ENCODE measurements around the gene WDR45B.

WDR45B gene

DNA sequence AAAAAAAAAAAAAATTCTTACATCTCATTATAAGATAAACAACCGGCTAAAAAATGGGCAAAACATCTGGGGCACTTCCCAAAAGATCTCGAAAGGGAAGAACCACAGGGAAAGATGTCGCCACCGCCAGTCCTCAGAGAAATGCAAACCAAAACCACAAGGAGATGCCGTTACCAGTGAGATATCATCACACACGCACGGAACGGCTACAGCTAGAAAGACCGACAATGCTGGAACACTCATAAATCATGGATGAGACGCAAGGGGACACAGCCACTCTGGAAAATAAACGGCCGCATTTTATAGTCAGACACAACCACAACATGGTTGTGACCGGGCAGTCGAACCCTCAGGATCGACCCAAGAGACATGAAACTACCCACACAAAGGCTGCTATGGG, 24.5 kb downstream of the WDR45B start:
- TF ChIP-seq ZFX (IDR thresholded peaks at IDR 0.05), result no peak
- TF ChIP-seq, protein P1, sequence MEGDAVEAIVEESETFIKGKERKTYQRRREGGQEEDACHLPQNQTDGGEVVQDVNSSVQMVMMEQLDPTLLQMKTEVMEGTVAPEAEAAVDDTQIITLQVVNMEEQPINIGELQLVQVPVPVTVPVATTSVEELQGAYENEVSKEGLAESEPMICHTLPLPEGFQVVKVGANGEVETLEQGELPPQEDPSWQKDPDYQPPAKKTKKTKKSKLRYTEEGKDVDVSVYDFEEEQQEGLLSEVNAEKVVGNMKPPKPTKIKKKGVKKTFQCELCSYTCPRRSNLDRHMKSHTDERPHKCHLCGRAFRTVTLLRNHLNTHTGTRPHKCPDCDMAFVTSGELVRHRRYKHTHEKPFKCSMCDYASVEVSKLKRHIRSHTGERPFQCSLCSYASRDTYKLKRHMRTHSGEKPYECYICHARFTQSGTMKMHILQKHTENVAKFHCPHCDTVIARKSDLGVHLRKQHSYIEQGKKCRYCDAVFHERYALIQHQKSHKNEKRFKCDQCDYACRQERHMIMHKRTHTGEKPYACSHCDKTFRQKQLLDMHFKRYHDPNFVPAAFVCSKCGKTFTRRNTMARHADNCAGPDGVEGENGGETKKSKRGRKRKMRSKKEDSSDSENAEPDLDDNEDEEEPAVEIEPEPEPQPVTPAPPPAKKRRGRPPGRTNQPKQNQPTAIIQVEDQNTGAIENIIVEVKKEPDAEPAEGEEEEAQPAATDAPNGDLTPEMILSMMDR (conservative IDR thresholded peaks at IDR 0.05), result no peak

DNA sequence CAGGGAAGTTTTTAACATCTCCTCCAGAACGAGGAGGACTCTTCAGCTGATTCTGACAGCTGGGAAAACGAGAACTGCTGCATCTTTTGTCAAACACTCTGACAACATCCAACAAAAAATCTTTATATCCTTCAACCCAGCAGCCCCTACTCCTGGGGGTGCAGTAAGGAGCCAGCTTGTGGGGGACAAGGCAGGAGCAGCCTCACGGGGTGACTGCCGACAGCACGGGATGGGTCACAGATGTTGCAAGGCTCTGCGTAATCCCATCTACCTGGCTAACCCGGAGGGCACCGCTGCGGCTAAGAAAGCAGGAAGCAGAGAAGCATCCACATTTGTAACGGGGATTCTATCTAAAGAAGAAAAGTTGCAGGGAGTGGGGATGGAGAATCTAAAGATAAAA, 28.6 kb downstream of the WDR45B start:
- H3K27ac ChIP-seq, result no peak overlapping the region
- no peak for TF ChIP-seq ZFX (IDR thresholded peaks at IDR 0.05)
- TF ChIP-seq, protein P1 (conservative IDR thresholded peaks at IDR 0.05), result no peak

More for the DNA sequence above, 24.5 kb downstream of the WDR45B start:
- no peak overlapping the region for H3K27ac ChIP-seq

DNA sequence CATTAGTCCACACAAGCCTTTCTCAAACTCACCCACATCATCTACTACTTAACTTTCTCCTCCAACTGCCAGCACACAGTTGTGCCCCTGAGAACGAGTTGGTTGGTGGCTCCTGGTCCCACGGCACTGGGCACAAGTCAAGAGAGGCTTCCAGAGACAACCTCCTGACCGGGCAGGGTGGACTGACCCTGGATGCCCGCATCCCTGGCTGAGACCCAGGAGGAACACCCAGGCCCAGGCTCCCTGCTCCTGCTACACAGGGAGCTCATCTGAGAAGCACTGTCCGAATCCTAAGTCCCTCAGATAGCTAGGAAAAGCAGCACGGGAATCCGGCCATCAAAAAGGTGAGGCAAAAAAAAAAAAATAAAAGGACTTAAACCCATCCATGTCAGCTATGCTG, 29.0 kb downstream of the WDR45B start:
- H3K27ac ChIP-seq, result no peak overlapping the region
- TF ChIP-seq ZFX (IDR thresholded peaks at IDR 0.05), result no peak
- TF ChIP-seq, protein P1 (conservative IDR thresholded peaks at IDR 0.05), result no peak

DNA sequence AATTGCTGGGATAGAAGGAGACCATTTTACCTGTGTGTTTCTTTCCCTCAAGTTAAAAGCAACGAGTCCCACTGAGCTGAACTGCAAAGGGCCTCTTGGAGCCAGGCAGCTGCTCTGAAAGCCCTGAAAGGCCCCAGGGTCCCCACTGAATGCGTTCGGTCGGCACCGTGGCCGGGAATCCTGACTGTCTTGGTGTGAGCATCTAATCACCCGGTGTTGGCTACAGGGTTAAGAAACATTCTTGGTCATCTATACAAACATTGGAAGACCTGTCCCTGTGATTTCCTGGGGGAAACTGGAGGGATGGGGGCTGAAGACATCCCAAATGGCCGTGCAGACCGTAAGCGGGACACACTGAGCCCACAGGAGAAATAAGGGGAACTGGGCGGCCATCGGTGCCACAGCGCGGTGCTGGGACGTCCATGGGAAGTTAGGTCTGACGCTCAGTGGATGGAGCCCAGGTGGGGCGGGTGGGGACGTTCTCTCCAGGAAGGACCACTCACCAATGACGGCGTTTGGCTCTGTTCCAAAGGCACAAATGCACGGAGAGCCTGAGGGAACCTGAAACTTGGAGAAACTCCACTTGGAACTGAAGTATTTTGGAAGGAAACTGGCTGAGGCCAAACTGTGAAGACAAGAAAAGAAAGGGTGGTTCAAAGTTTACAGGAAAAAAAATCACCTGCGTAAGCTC, 32.1 kb downstream of the WDR45B start:
- H3K27ac ChIP-seq, result no peak overlapping the region
- TF ChIP-seq ZFX (IDR thresholded peaks at IDR 0.05), result no peak
- TF ChIP-seq, protein P1 (conservative IDR thresholded peaks at IDR 0.05), result no peak

DNA sequence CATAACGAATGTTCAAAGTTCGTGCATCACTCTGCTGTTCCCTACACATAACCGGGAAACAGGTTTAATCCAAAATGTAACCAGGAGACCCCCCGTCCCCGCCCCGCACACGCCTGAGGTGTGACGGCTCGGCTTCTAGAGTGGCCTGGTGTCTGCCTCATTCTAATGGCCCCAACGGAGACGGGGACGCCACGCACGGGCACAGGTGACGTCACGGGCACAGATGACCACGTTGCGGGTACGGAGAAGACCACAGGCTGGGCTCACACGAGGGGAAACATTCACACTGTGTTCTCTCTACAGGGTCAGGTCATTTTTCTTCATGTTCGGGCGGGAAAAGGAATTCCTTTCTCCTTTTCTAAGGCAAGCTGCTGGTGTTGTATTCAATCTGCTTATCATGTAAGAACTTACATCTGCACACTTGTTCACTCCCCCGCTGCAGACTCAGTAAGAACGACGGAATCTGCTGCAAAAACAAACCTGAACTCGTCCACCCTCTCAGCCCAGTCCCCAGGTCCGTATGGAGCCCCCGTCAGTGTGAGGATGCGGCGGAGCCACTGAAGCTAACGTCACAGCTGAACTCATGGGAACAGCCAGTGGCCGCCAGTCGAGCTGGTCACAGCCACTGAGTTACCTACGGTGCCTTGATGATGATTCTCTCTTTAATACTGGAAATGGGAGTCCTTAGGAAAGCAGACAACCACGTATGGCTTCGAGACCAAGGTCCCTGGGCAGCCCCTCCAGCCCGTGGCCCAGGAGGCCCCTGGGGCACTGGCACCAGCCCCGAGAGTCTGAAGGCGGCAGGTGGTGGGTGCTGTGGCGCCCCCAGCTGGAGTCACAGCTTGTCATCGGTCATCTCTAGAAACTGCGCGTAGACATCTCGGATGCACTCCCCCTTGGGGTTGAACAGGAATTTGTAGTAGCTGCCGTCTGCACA, 32.9 kb downstream of the WDR45B start:
- TF ChIP-seq ZFX (IDR thresholded peaks at IDR 0.05), result no peak
- TF ChIP-seq, protein P1 (conservative IDR thresholded peaks at IDR 0.05), result no peak
- no peak overlapping the region for H3K27ac ChIP-seq

DNA sequence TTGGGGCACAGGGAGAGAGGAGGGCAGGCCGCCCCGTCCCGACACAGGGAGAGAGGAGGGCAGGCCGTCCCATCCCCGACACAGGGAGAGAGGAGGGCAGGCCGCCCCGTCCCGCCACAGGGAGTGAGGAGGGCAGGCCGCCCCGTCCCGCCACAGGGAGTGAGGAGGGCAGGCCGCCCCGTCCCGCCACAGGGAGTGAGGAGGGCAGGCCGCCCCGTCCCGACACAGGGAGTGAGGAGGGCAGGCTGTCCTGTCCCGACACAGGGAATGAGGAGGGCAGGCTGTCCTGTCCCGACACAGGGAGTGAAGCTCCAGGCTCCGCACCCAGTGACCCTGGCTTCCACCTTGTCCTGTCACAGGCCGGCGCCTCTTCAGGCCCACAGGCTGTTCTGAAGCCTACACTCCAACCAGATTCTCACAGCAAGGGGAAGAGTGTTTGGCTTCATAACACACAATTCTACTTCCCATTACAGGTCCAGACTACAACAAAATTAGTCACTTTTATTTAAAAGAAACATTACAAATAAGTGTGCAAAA, 34.1 kb downstream of the WDR45B start:
- TF ChIP-seq, protein P1 (conservative IDR thresholded peaks at IDR 0.05), result no peak
- no peak for TF ChIP-seq ZFX (IDR thresholded peaks at IDR 0.05)
- no peak overlapping the region for H3K27ac ChIP-seq

Data from C4-2B (cell line).